Activated naive CD8-positive, alpha-beta T cell (primary cell): ENCODE measurements around the gene CHN2.
"Not testable (repeated sequence)": the region's sequence is repeated elsewhere in the genome, so short reads cannot be mapped to it uniquely, and the experiment has no call there.

ENCODE experiments used
- H3K27ac Mint-ChIP-seq: one replicate; pipeline ENCODE4 v1.8.0; 2021; ENCODE audit warnings: mixed read lengths
- H3K27me3 Mint-ChIP-seq: one replicate; pipeline ENCODE4 v1.8.0; 2021; ENCODE audit warnings: mixed read lengths
- H3K36me3 Mint-ChIP-seq: one replicate; pipeline ENCODE4 v1.8.0; 2021; ENCODE audit warnings: mixed read lengths
- H3K4me1 Mint-ChIP-seq: one replicate; pipeline ENCODE4 v1.8.0; 2021; ENCODE audit warnings: low read depth, mixed read lengths
- H3K4me3 Mint-ChIP-seq: one replicate; pipeline ENCODE4 v1.8.0; 2021; ENCODE audit warnings: mild to moderate bottlenecking, mixed read lengths
- H3K9me3 Mint-ChIP-seq: one replicate; pipeline ENCODE4 v1.8.0; 2021; ENCODE audit warnings: low read depth, mixed read lengths

The CHN2 gene

GRCh38 chr7:29196971-29197595, 2.5 kb downstream of the CHN2 start:
- H3K9me3 Mint-ChIP-seq = no peaks in the 10 kb centered on the region
- H3K27ac Mint-ChIP-seq = no peak overlapping the region
- H3K27me3 Mint-ChIP-seq = peaks cover 30% of the 10 kb centered on the region
- no peaks in the 10 kb centered on the region for H3K36me3 Mint-ChIP-seq
- no peak overlapping the region for H3K4me3 Mint-ChIP-seq
- peaks cover 18% of the 10 kb centered on the region for H3K4me1 Mint-ChIP-seq

DNA sequence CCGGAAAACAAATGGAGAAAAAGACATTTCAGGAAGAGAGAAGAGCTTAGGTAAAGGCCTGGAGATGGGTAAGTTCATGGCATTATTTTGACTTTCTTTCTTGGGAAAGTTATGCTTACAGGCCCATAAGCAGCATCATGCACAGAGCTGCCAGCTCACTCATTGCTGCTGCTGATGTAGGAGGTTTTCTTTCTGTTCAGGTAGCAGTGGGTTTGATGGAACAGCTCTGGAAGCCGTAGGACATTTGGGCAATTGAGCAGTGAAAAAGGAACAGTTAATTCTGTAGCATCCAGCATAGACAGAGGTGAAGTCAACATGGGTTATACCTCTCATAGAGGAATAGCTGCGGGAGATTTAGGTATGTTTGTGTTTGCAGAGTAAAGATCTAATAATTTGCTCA, 3.3 kb downstream of the CHN2 start:
- Mint-ChIP-seq H3K4me3 (no peak overlapping the region), H3K27ac (no peak overlapping the region), H3K36me3 (no peaks in the 10 kb centered on the region), H3K4me1 (peaks cover 18% of the 10 kb centered on the region), H3K9me3 (no peaks in the 10 kb centered on the region), H3K27me3 (peaks cover 32% of the 10 kb centered on the region)

DNA sequence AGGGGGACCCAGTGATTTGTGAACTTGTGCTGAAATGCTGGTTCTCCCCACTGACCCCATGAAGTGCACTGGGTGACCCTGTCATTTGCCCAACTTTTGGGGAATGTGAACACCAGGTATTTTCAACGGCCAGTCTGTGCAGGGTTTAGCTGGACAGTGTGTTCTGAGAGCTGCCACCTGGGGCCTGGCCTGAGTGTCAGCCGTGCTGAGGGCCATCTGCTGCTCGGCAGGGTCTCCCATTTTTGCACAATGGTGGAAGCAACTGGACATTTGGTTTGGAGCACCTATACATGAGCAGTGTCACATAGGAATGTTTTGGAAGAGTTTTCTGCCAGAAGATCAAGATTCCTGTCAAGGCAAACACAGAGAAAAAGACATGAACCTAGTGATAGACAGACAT, 5.2 kb downstream of the CHN2 start:
- Mint-ChIP-seq H3K4me1 (peaks cover 18% of the 10 kb centered on the region), H3K9me3 (no peaks in the 10 kb centered on the region), H3K27me3 (peaks cover 27% of the 10 kb centered on the region), H3K36me3 (no peaks in the 10 kb centered on the region), H3K4me3 (no peak overlapping the region), H3K27ac (no peak overlapping the region)

DNA sequence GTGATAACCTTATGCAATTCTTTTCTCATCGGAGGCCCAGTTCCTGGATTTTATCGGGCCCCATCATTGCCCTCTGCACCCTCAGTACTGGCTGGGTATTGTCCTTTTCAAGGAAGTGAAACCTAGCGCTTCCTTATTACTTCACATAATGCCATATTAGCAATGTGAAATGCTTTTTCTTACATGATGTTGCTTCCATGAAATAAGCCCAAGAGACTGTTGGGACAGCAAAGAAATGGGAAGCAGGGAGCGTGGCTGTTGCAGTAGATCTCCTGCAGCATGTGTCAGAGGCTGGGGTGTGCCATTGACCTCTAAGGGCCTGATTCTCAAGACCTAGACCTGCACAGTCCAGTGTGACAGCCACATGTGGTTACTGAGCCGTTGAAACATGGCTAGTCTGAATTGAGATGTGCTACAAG, 8.1 kb downstream of the CHN2 start:
- Mint-ChIP-seq H3K9me3 (no peaks in the 10 kb centered on the region), H3K27me3 (peaks cover 14% of the 10 kb centered on the region), H3K4me1 (peaks cover 5% of the 10 kb centered on the region), H3K27ac (no peak overlapping the region), H3K36me3 (no peaks in the 10 kb centered on the region), H3K4me3 (no peak overlapping the region)

DNA sequence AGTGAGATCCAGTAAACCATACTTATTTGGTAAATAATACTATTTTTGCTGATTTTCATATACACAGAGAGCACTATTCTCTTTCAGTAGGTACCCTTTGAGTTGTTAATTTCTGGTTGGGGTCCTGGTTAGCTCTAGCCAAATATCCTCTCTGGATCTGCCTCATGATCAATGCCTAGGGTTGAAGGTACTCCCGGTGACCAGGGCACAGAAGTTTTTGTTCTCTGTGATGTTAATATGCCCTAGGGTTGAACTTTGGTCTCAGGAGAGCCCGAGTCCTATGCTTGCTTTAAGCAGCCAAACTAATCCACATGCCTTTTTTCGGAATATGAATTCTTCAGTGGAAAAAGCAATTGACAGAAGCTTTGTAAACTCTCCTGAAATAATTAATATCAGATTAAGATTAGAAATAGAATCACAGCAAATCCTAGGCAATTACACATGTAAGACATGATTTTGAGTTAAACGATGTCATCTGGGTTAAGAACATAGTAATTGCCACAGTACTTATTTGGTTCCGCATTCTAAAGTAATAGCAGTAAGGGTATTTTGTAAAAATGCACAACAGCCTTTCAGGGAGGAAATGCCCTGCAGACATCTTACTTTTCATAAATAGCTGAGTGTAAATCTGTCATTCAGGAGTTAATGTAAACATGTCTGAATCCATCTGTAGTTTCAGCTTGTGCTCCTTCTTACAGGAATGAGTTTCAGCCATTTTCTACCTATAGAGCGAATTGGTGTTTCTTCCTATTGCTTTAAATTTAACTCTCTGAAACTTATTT, 10.1 kb downstream of the CHN2 start:
- Mint-ChIP-seq H3K9me3 (no peaks in the 10 kb centered on the region), H3K27ac (no peak overlapping the region), H3K4me3 (no peak overlapping the region), H3K36me3 (no peaks in the 10 kb centered on the region), H3K4me1 (peaks cover 14% of the 10 kb centered on the region), H3K27me3 (peaks cover 6% of the 10 kb centered on the region)

- peaks cover 14% of the 10 kb centered on the region for H3K4me1 Mint-ChIP-seq
- H3K27ac Mint-ChIP-seq = no peak overlapping the region
- H3K27me3 Mint-ChIP-seq = peaks cover under 1% of the 10 kb centered on the region
- no peaks in the 10 kb centered on the region for H3K9me3 Mint-ChIP-seq
- H3K36me3 Mint-ChIP-seq = no peaks in the 10 kb centered on the region
- no peak overlapping the region for H3K4me3 Mint-ChIP-seq
These were observed 12.7 kb downstream of the CHN2 start for GRCh38 chr7:29207162-29207801.

DNA sequence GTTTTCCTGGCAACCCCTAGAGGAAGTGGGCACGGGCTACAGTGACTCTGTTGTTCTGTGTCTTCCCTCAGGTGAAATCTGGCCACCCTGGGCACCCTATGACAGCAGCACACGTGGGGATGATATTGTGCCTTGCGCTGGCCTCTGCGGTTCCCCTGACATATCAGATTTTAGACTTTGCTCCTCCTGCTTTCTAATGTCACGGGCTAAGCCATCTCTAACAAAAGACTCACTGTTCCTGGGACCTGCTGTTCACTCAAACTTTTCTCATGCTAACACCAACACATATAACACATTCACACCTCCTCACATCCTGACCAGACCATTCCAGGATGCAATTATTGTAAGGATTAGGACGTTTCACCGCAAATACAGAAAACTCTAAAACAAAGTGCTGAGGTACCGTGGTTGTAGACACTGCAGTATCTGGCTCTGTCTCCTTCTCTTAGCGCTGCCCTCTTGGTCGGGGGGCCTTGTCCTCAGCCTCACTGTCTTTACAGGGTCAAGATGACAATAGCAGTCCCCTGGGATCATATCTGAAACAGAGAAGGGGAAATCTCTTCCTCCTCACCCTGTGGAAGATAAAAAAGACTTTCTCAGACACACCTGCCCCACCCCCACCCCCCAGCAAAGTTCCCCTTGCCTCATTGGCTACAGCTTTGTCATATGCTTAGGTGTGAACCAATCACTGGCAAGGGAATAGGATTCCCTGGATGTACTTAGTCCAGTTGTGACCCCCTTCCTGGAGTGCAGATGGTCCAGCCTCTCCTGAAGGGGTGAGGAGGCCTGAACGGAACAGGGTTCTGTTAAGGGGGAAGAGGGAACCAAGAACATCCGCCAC, 14.1 kb downstream of the CHN2 start:
- H3K9me3 Mint-ChIP-seq = no peaks in the 10 kb centered on the region
- no peaks in the 10 kb centered on the region for H3K27me3 Mint-ChIP-seq
- H3K36me3 Mint-ChIP-seq = no peaks in the 10 kb centered on the region
- no peak overlapping the region for H3K4me3 Mint-ChIP-seq
- peaks cover 14% of the 10 kb centered on the region for H3K4me1 Mint-ChIP-seq
- no peak overlapping the region for H3K27ac Mint-ChIP-seq

DNA sequence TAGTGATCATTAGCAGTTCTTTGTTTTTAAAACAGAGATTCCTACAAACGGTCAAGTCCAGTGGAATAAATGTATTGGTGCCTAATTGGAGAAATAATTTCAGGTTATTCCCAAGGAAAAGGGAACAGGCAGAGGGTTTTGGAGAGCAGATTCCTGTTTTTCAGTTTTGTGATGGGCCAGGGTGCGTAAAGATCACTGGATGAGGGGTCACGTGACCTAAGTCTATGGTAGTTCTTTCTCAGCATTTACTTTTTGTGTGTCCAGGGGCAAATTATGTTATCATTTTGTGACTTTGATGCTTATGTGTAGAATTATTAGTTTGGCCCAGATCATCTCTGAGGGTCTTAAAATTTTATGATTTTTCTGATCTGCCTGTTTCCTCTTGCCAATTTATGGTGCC, 15.2 kb downstream of the CHN2 start:
- H3K4me1 Mint-ChIP-seq = peaks cover 14% of the 10 kb centered on the region

GRCh38 chr7:29212736-29213135, 18.2 kb downstream of the CHN2 start:
- H3K4me1 Mint-ChIP-seq, H3K27me3 Mint-ChIP-seq, H3K36me3 Mint-ChIP-seq: not testable (repeated sequence)

More for the DNA sequence above, 15.2 kb downstream of the CHN2 start:
- Mint-ChIP-seq H3K27me3 (no peaks in the 10 kb centered on the region), H3K4me3 (no peak overlapping the region), H3K9me3 (no peaks in the 10 kb centered on the region), H3K27ac (no peak overlapping the region), H3K36me3 (no peaks in the 10 kb centered on the region)

GRCh38 chr7:29214056-29214455, 19.5 kb downstream of the CHN2 start:
- Mint-ChIP-seq H3K4me1 (no peaks in the 10 kb centered on the region), H3K4me3 (no peak overlapping the region), H3K36me3 (no peaks in the 10 kb centered on the region), H3K9me3 (no peaks in the 10 kb centered on the region), H3K27me3 (peaks cover 3% of the 10 kb centered on the region), H3K27ac (no peak overlapping the region)

More at GRCh38 chr7:29212736-29213135, 18.2 kb downstream of the CHN2 start:
- H3K4me3 Mint-ChIP-seq, H3K27ac Mint-ChIP-seq, H3K9me3 Mint-ChIP-seq: not testable (repeated sequence)

- Mint-ChIP-seq H3K36me3 (no peaks in the 10 kb centered on the region), H3K27ac (no peak overlapping the region), H3K4me1 (no peaks in the 10 kb centered on the region)
These were observed 20.2 kb downstream of the CHN2 start for GRCh38 chr7:29214816-29215215.

GRCh38 chr7:29216128-29216527, 21.6 kb downstream of the CHN2 start:
- H3K27ac Mint-ChIP-seq = no peak overlapping the region
- no peaks in the 10 kb centered on the region for H3K36me3 Mint-ChIP-seq
- no peak overlapping the region for H3K4me3 Mint-ChIP-seq
- peaks cover 3% of the 10 kb centered on the region for H3K27me3 Mint-ChIP-seq
- H3K4me1 Mint-ChIP-seq = no peaks in the 10 kb centered on the region
- H3K9me3 Mint-ChIP-seq = peaks cover 3% of the 10 kb centered on the region

More at GRCh38 chr7:29214816-29215215, 20.2 kb downstream of the CHN2 start:
- H3K9me3 Mint-ChIP-seq = no peaks in the 10 kb centered on the region
- H3K27me3 Mint-ChIP-seq = peaks cover 3% of the 10 kb centered on the region
- H3K4me3 Mint-ChIP-seq = no peak overlapping the region

- H3K4me3 Mint-ChIP-seq = no peak overlapping the region
- no peak overlapping the region for H3K27ac Mint-ChIP-seq
- H3K9me3 Mint-ChIP-seq = peaks cover 6% of the 10 kb centered on the region
- no peaks in the 10 kb centered on the region for H3K36me3 Mint-ChIP-seq
- peaks cover 3% of the 10 kb centered on the region for H3K27me3 Mint-ChIP-seq
- no peaks in the 10 kb centered on the region for H3K4me1 Mint-ChIP-seq
These were observed 22.5 kb downstream of the CHN2 start for GRCh38 chr7:29217113-29217512.

DNA sequence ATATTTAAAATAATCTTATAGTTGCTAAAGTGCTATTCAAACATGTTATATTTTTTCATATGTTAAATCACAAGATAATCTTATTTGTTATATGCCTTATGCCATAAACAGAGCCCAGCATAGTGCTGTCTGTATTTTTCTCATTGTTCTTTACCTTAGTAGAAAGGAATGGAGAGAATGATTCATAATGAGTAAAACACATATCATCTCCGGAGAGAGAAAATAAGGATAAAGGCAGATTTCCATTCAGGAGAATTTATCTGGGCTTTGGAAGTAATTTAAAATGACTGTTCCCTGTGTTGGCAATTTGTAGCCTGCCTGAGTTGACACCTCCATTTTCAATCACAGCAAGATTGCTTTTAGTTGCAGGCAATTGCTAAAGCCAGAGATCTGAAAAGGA, 30.2 kb downstream of the CHN2 start:
- no peak overlapping the region for H3K4me3 Mint-ChIP-seq
- peaks cover 6% of the 10 kb centered on the region for H3K9me3 Mint-ChIP-seq
- H3K27me3 Mint-ChIP-seq = no peaks in the 10 kb centered on the region
- no peaks in the 10 kb centered on the region for H3K4me1 Mint-ChIP-seq
- no peak overlapping the region for H3K27ac Mint-ChIP-seq
- no peaks in the 10 kb centered on the region for H3K36me3 Mint-ChIP-seq
